K562 (cell line): ENCODE results near the gene ARHGDIB. TPM values are rescaled to one million over a fixed set of nuclear protein-coding genes. Genes with fewer than 3 reads are reported as not detected.

Source experiments
- ATAC-seq: fragments of 200-7000 bp; cut with Tn5 transposase; 3 replicates; pipeline ENCODE4 v1.9.1; 2020; ENCODE audit warnings: moderate library complexity
- BruUV-seq: library from RNA; stranded (reverse); fragments of 400-500 nt; replicated peaks from 2 replicates; lab custom pipeline; 2021; lab: Mats Ljungman, UMichigan
- CTCF ChIA-PET: fragments of 300-600 bp; formaldehyde crosslinking; extraction: SDS; loops from one replicate; lab custom pipeline; 2021; ENCODE audit warnings: low intra/inter-chr PET ratio; lab: Yijun Ruan, JAX
- POLR2A ChIA-PET: fragments of 300-600, 350-650 bp; sonication (Branson Sonifier 250); formaldehyde crosslinking; extraction: SDS; loops from one replicate; lab custom pipeline; 2021; ENCODE audit warnings: antibody characterized with exemption, inconsistent platforms; lab: Yijun Ruan, JAX
- DNase-seq, 4 experiments: peaks; one replicate each; pipeline versions ENCODE4 v3.0.0 to v3.0.0-alpha.2; 2011 to 2018; ENCODE audit warnings: low spot score in 3 of 4, mixed read lengths in 3 of 4; ENCODE audit errors: extremely low read depth in 1 of 4
- FAIRE-seq: peaks from 2 replicates; lab custom pipeline; 2011; peaks lifted over from hg19 to GRCh38; lab: Jason Lieb, UNC
- H2AFZ ChIP-seq: 2 replicates; pipeline ENCODE4 v1.6.0; 2011; ENCODE audit warnings: low read depth, low read length, control low read depth, inconsistent platforms
- H3K27ac ChIP-seq: fragments of 200-600 bp; 3 replicates; pipeline ENCODE4 v1.8.0; 2011; ENCODE audit warnings: low read depth, mild to moderate bottlenecking, control low read depth, inconsistent platforms, low read length, moderate library complexity, mixed read lengths; ENCODE audit errors: extremely low read depth
- H3K27me3 ChIP-seq, 2 experiments: fragments of 300-600 bp in 1 of 2; 2 replicates in 1 of 2; 3 replicates in 1 of 2; pipeline versions ENCODE4 v1.6.0 to v1.8.0; 2011; ENCODE audit warnings: inconsistent platforms in 2 of 2, low read length in 2 of 2, mild to moderate bottlenecking in 1 of 2, mixed read lengths in 1 of 2, moderate library complexity in 1 of 2; ENCODE audit not compliant: control insufficient read depth in 2 of 2, insufficient read depth in 2 of 2
- H3K36me3 ChIP-seq: fragments of 300-600 bp; 3 replicates; pipeline ENCODE4 v1.8.0; 2011; ENCODE audit warnings: mild to moderate bottlenecking, low read length, inconsistent platforms; ENCODE audit not compliant: control insufficient read depth, insufficient read depth
- H3K4me1 ChIP-seq, 2 experiments: fragments of 200-600 bp in 1 of 2; replicated peaks in 1 of 2; 2 replicates in 1 of 2; 3 replicates in 1 of 2; pipeline versions ENCODE4 v1.5.1 to v1.8.0; 2011; ENCODE audit warnings: inconsistent platforms in 2 of 2, low read length in 2 of 2, mild to moderate bottlenecking in 1 of 2, mixed read lengths in 1 of 2, moderate library complexity in 1 of 2; ENCODE audit not compliant: control insufficient read depth in 2 of 2, insufficient read depth in 2 of 2
- H3K4me2 ChIP-seq: 2 replicates; pipeline ENCODE4 v1.6.1; 2011; ENCODE audit warnings: low read length, control low read depth, inconsistent platforms, mixed read lengths; ENCODE audit not compliant: insufficient read depth
- H3K4me3 ChIP-seq: fragments of 200-600 bp; sonication (generic), shearing (Covaris generic); 2 replicates; pipeline ENCODE4 v1.5.1; 2016; ENCODE audit warnings: control low read depth, inconsistent platforms
- H3K79me2 ChIP-seq: fragments of 200-600 bp; 3 replicates; pipeline ENCODE4 v1.8.0; 2011; ENCODE audit warnings: low read length, inconsistent platforms; ENCODE audit not compliant: control insufficient read depth, insufficient read depth
- H3K9ac ChIP-seq, 2 experiments: 2 replicates each; pipeline versions ENCODE4 v1.6.0 to v1.6.1; 2011; ENCODE audit warnings: low read depth in 2 of 2, low read length in 2 of 2, control low read depth in 1 of 2, inconsistent platforms in 1 of 2, mild to moderate bottlenecking in 1 of 2, mixed read lengths in 1 of 2; ENCODE audit not compliant: insufficient read depth in 1 of 2
- H3K9me1 ChIP-seq: one replicate; pipeline ENCODE4 v1.6.0; 2011; ENCODE audit warnings: inconsistent platforms, mild to moderate bottlenecking, low read length, moderate library complexity; ENCODE audit not compliant: control insufficient read depth, insufficient read depth
- H3K9me3 ChIP-seq: replicated peaks from 2 replicates; pipeline ENCODE4 v1.5.1; 2011; ENCODE audit warnings: low read depth, low read length, inconsistent platforms; ENCODE audit not compliant: control insufficient read depth, insufficient read depth
- H4K20me1 ChIP-seq: replicated peaks from 2 replicates; pipeline ENCODE4 v1.6.1; 2011; ENCODE audit warnings: low read length, inconsistent platforms, mixed read lengths; ENCODE audit not compliant: control insufficient read depth, insufficient read depth
- ATF1 ChIP-seq, 2 experiments: fragments of 450-650 bp in 1 of 2; IDR thresholded peaks; 2 replicates each; pipeline ENCODE4 v1.6.1; 2016; ENCODE audit warnings: missing compliant biosample characterization in 1 of 2, missing genetic modification characterization in 1 of 2
- CCAR2 ChIP-seq: fragments of 200-400 bp; formaldehyde crosslinking; IDR thresholded peaks from 2 replicates; pipeline ENCODE4 v1.6.1; 2017; ENCODE audit warnings: mild to moderate bottlenecking, low read depth, low read length
- E2F8 ChIP-seq: fragments of 450-650 bp; IDR thresholded peaks from 2 replicates; pipeline ENCODE4 v1.7.1; 2018; ENCODE audit warnings: mild to moderate bottlenecking, low read depth; ENCODE audit not compliant: partially characterized antibody
- MCM5 ChIP-seq: fragments of 450-650 bp; IDR thresholded peaks from 2 replicates; pipeline ENCODE4 v1.6.1; 2016; ENCODE audit warnings: low read depth
- NFE2 ChIP-seq: IDR thresholded peaks from 2 replicates; pipeline ENCODE4 v1.6.1; 2014; ENCODE audit warnings: antibody characterized with exemption, low read depth
- SIN3B ChIP-seq: fragments of 450-650 bp; IDR thresholded peaks from 2 replicates; pipeline ENCODE4 v1.6.1; 2017; ENCODE audit warnings: low read depth, mild to moderate bottlenecking, moderate library complexity
- TCF15 ChIP-seq: fragments of 250-450 bp; sonication (Bioruptor Pico); IDR thresholded peaks from 2 replicates; pipeline ENCODE4 v1.8.0; 2022; ENCODE audit warnings: moderate library complexity, mild to moderate bottlenecking, inconsistent platforms
- WGBS: fragments of 100-300 bp; shearing (Covaris generic); methylation state at CpG from one replicate; pipeline ENCODE4 v1.1.6; 2016; ENCODE audit warnings: low coverage, mixed read lengths; ENCODE audit not compliant: insufficient coverage; ENCODE audit errors: missing lambda C conversion rate; 5-methylcytosine and 5-hydroxymethylcytosine counted together
- in situ Hi-C: fragments of 300-500 bp; cut with MboI; formaldehyde crosslinking; loops from 4 replicates; pipeline ENCODE4 v1.15.0; 2018; ENCODE audit warnings: inconsistent platforms, mixed read lengths
- intact Hi-C: fragments of 100-400 bp; cut with micrococcal nuclease; formaldehyde crosslinking; loops from 2 replicates; pipeline ENCODE4 v1.14.2; 2022
- polyA plus RNA-seq, 8 experiments: library from polyadenylated mRNA; depleted of rRNA in 4 of 8; stranded (reverse) in 5 of 8; unstranded in 3 of 8; fragments of >200 nt; fragmentation: Nextera tagmentation in 2 of 8; fragmentation: Illumina TruSeq in 1 of 8; extraction: Ambion mirVana in 2 of 8; extraction: Trizol in 1 of 8; gene quantifications; 2 replicates each; pipeline versions ENCODE4 v1.2.1 to v1.2.3, GENCODE V29; 2011 to 2014; ENCODE audit warnings: inconsistent platforms in 1 of 8, missing spikeins in 1 of 8
- total RNA-seq, 7 experiments: library from RNA; depleted of rRNA in 6 of 7; stranded (reverse); fragments of >200 nt in 6 of 7; fragmentation: Illumina TruSeq in 2 of 7; extraction: Trizol in 2 of 7; gene quantifications; 2 replicates each; pipeline versions ENCODE4 v1.2.1 to v1.2.3, GENCODE V29; 2011 to 2021; ENCODE audit warnings: low replicate concordance in 1 of 7

The ARHGDIB gene
- total and polyA plus RNA-seq, 9 of the 15 experiments (the other 6 are each of a cell fraction or from before 2014, with no cell fraction given): 9.5 to 204 (median 116) TPM

GRCh38 chr12:14928931-14929330 is 32.5 kb downstream of the ARHGDIB start:
- in situ Hi-C loops (no loop called here), intact Hi-C loops (loop anchor here (10.0 kb wide), 1 partner anchor 84 kb away; the partner anchor contains the start of gene ART4)
- POLR2A ChIA-PET: no interaction called here
- whole genome bisulfite sequencing: 3% methylated on average over 4 of the region's 4 CpGs
- Histone ChIP-seq H3K27ac (no peak overlapping the region), H3K4me2 (no peak overlapping the region), H4K20me1 (no peaks in the 10 kb centered on the region), H3K27me3 (no peaks in the 10 kb centered on the region), H3K4me1 (no peaks in the 10 kb centered on the region; a peak in 1 of 5 replicates), H3K79me2 (no peaks in the 10 kb centered on the region), H3K9me1 (no peaks in the 10 kb centered on the region), H3K9ac (no peak overlapping the region), H3K4me3 (no peak overlapping the region), H2AFZ (no peak overlapping the region), H3K36me3 (no peaks in the 10 kb centered on the region)
- ATAC-seq: no peak
- no peak for DNase-seq
- FAIRE-seq: no peak
- BruUV-seq: no TSS peak
- CTCF ChIA-PET: no interaction called here
- TF ChIP-seq E2F8: no peak
- no peak for TF ChIP-seq CCAR2
- no peak for TF ChIP-seq MCM5
- no peak for TF ChIP-seq NFE2
- TF ChIP-seq ATF1 (CRISPR knock-in tag; IDR thresholded peaks at IDR 0.05): no peak
- no peak for TF ChIP-seq ATF1 (tag; IDR thresholded peaks at IDR 0.05)
- TF ChIP-seq TCF15: no peak
- no peak for TF ChIP-seq SIN3B
- TF ChIP-seq, all 486 proteins: peak for 0
- H3K9me3 ChIP-seq: no peaks in the 10 kb centered on the region
